HPDE6-E6E7 (cell line): ENCODE measurements around the gene VWA8.
A peak's percentile ranks its signal among the peaks of the same experiment; 100 is the strongest.
"Not testable (repeated sequence)": the region's sequence is repeated elsewhere in the genome, so short reads cannot be mapped to it uniquely, and the experiment has no call there.

Source experiments
- DNase-seq: peaks from one replicate; pipeline ENCODE4 v3.0.0; 2011; ENCODE audit warnings: missing footprints; ENCODE audit errors: extremely low spot score

The VWA8 gene

DNA sequence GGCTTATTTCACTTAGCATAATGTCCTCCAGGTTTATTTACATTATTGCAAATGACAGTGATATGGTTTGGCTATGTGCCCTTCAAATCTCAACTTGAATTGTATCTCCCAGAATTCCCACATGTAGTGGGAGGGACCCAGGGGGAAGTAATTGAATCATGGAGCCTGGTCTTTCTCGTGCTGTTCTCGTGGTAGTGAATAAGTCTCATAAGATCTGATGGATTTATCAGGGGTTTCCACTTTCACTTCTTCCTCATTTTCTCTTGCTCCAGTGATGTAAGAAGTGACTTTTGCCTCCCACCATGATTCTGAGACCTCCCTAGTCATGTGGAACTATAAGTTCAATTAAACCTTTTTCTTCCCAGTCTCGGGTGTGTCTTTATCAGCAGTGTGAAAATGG, 109.6 kb downstream of the VWA8 start:
- no peak for DNase-seq

DNA sequence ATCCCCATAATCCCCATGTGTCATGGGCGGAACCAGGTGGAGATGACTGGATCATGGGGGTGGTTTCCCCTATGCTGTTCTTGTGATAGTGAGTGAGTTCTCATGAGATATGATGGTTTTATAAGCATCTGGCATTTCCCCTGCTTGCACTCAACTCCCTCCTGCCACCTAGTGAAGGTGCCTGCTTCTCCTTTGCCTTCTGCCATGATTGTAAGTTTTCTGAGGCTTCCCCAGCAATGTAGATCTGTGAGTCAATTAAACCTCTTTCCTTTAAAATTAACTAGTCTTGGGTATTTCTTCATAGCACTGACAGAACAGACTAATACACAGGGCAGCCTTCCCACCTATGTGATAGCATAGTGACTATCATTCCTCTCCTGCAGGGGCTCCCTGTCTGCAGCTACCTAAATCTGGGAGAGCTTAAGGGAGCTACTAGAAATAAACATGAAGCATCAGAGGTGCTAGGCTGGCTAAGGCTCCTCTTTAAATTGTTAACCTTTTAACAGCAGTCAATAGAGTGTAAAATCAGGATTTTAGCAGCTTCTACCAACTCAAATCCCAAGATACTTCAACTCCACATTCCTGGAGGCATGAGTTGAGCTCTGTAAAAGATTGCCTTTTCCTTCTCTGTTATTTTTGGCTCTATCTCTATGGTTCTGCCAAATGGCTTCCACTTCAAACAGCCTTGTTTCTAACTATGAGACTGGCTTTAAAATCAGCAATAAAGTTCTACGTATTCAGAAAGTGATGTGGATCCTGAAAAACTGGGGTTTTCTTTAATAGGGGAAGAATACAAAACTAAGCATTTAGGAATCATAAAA, 112.3 kb downstream of the VWA8 start:
- no peak for DNase-seq

DNA sequence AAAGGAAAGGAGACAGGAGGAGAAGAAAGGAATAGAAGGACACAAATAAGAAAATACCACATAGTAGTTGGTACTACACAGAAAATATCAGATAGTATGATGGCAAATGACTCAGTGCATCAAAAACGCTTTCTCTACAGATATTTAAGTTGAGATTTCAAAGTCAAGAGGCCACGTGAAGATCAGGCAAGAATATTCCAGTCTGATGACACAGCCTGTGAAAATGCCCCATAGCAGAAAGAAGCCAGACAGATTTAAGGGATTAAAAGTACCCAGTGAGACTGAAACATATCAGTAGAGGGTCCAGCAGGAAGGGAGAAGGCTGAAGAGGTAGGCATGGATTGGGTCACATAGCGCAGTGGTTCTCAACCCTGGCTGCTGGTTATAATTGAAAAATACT, 113.7 kb downstream of the VWA8 start:
- no peak for DNase-seq

DNA sequence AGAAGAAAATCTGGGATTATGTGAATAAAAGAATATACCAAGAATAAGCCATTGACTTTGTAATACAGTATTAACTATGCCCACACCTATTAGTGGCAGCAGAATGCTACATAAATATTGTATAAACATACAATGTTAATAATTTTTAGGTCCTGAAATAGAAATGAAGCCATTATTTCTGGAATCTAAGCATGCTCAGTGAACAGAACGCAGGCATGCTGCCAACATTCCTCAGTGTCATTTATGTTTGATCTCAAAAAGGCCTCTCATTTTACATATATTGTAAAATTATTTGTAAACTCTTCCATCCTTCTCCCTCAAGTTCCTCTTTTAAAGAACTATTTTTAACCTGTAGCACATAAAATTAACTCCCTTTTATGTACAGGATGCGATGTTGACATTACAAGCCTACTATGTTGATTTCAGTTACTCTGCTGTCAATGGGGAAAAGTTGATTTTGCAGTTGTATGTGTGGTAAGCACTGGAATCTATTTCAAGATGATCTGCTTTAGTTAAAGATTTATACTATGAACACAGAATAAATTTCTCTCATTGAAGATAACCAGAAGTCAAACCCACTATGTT, 118.8 kb downstream of the VWA8 start:
- DNase-seq, result no peak

DNA sequence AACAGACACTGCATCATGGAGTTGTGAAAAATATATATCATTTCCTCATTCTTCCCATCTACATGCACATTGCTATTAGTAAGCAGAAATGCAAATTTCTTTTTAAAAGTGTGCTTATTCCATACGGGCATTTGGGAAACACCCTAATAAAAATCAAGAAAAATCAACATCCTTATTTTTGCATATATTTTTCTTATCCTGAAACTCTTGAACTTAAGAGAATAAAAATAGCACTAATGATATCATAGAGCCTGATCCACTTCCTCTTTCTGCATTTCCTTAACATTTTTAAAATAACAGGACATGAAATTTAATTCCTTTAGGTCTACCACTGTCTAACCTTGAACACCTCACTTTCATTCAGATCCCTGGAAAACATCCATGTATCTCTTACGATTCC, 123.3 kb downstream of the VWA8 start:
- DNase-seq, result no peak

DNA sequence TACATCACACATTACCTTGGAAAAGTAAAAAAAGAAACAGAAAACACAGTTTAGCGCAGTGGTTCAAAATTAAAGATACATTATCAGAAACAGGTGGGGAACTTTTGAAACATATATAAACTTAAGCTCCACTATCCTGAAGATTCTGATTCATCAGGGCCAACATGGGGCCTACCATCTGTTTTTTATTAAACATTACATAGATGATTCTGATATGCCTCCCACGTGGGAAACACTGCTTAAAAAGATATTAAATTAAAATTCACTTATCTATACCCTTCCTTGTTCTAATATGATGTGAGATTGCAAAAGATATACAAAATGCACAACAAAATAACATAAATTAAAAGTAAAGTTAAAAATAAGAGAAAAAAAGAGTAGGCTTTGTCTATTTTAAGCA, 125.0 kb downstream of the VWA8 start:
- DNase-seq, result no peak

DNA sequence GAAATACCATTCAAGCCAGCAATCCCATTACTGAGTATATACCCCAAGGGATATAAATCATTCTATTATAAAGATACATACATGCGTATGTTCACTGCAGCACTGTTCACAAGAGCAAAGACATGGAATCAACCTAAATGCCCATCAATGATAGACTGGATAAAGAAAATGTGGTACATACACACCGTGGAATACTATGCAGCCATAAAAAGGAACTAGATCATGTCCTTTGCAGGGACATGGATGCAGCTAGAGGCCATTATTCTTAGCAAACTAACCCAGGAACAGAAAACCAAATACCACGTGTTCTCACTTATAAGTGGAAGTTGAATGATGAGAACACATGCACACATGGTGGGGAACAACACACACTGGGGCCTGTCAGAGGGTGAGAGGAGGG, 126.2 kb downstream of the VWA8 start:
- DNase-seq, result not testable (repeated sequence)

DNA sequence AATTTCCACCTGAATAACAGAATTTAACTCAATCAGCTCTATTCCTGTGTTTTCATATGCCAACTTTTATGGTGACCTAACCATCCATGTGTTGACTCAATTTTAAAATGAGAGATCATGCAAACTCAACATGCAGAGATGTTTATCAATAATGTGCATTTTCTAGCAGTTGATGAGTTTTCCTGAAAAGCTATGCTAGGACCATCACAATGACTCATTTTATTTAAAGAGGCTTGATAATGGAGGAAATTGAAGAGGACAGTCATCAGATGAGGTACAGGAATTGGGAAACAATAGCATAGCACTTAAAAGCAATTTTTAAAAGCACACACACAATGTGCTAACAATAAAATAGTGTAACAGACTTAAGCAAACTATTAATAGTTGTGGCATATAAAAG, 127.1 kb downstream of the VWA8 start:
- no peak for DNase-seq

DNA sequence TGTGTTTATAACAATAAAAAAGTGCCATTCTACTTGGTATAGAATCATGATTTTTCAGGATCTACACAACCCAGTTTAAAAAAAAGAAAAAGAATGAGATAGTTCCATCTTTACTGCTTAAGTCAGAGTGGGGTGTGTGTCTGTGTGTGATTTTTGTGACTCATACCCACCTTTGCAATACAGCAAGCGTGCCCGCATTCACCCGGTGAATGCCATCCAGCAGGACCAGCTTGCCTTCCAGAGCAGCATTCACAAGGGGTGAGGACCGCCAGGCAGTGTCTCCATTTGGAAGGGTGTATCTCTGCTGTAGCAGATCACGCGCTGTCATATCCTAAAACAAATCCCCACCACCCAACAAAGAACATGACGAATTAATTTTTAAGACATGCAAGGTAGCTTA, 127.7 kb downstream of the VWA8 start:
- DNase-seq, result no peak

DNA sequence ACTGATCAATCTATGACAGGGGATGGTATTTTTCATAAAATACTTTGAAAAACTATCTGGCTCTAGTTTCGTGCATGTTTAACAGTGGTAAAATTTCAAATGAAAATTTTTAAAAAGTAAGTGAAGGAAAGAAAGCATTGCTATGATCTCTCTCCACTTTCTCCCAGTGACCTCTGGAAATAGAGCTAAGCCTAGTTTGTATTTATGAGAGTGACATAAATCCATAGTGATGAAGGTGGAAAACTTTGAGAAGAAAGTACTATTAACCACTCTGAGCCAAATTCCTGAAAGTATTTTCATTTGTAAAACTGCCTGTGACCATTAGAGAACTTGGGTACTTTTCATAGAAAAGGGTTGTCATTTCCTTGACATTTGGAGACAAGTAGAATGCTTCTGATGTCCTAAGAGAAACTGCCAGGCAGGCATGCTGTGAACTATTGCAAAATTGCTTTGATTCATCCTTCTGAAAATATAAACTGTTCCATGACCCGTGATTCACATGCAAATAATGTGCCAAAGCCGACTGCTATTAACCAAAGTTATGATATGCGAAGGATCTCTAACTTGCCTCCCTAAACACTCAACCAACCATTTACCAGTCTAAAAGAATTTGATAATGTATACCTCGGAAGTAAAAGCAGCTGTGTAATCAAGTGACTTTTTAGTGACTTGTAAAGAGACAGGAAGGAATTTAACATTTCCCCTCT, 133.2 kb downstream of the VWA8 start:
- DNase-seq, result peak; percentile 7

DNA sequence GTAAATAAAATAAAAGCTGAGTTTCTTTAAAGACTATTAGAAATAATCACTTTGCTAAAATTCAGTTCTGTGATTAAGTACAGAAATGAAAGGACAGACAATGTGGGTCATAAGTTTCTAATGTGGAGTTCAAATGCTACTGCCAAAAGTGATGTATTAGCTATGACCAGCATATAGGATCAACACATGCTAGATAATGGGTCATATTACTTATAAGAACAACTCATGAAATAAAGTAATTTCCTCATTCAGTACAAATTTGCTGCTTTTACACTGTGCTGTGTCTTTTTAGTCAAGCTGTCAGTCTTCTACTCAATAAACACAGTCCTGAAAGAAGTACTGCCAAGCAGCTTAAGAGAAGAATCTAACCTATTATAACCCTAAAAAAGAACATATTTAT, 135.2 kb downstream of the VWA8 start:
- no peak for DNase-seq

DNA sequence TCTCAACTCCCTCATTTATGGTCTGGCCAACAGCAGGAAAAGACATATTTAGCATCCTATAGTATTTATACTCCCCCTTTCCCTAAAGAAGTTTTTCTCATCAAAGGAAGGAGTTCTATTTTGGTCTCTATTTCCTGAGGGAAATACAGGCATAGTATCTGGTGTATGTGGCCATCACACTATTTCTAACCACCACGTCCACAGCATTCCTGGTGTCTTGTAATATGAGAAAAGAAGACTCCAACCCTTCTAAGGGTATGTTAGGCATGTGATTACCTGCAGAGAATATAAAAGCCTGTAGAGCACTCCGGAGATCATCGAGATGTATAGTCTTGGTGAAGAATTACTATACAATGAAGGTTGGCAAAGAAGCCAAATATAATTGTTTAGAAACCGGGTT, 137.4 kb downstream of the VWA8 start:
- DNase-seq, result no peak

DNA sequence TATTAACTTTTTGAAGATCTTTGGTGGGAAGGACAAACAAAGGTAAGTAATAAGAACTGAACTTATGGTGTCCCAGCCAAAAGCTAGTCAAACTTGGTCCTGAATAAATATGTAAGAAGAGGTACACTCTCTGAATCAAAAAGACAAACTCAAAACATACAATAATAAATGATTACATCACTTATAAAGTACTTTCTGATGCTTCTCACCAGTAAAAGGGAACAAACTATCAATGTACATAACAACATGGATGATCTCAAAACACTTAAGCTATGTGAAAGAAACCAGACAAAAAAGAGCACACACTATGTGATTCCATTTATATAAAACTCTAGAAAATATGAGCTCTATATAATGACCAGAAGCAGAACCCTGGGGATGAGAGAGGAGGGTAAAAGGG, 138.3 kb downstream of the VWA8 start:
- DNase-seq, result no peak

DNA sequence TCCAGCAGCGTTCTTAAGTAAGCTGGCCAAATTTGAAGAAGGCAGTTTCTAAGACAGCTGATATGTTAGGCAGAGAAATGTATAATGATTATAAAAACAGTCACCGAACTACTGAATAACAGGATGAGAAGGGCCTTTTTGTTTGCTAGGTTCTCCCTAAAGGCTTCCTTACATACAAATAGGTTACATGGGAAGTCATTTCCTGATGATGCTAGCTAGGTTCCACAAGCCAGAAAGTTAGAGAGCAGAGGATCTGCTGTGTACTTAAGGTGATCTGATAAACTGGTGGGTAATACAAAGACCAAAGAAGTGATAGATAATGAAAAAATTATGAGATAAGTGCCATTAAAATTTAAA, 139.7 kb downstream of the VWA8 start:
- DNase-seq, result no peak

DNA sequence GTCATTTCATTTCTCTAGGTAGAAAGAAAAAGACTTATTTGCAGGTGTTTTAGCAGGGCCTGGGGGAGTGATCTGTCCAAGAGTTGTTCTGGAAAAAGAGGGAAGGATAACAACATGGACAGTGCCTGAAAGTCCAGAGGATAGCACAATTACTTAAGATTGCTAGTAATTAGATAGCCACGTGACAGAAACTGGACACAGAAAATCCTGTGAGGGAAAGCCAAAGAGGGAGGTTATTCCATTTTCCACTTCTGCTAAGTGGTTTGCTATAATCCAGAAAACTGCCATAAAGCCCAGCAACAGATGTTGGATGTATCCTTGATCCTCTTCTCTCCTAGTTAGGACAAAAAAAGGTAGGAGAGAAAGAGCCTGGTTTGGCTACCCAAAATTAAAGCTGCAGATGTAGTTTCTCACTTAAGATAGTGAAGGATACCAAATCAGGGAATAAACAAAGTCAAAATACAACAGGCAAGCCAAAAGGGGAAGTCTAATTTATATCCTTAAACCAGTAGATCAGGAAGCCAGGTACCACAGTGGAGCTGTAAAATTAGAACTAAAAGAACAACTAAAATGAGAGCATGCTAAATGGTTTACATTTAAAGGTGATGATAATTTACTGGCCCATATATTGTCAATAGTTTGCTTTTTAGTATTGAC, 140.2 kb downstream of the VWA8 start:
- no peak for DNase-seq

DNA sequence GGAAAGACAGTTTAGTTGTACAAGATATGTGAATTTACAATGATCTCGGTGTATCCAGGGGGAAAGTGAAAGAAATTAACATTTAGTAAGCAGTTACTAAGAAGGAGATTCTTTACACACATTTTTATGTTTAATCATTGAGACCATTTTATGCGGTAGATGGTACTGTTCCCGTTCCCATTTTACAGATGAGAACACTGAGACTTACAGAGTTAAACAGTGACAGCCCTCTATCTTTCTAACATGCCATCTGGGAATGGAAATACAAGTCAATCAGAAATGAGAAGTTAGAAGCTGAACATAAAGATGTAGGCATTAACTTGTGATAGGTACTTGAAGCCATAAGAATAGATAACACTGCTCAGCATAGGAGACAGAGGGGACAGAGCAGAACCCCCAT, 144.9 kb downstream of the VWA8 start:
- no peak for DNase-seq

DNA sequence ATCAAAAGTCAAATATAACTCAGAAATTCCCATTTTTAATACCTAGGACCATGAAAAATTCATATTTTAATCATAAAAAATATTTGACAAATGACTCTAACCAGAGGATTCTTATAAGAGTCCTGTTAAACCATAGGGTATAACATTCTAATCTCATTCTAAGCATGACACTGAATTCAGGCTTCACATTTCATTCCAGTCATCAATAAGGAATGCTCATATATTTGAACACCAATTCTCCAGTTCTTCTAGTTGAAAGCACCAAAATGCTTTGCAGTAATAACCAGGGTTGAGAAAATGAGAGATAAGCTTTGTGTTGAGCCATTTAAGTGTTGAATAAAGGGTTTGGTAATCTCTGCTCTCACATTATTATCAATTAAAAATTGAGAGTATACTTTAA, 147.5 kb downstream of the VWA8 start:
- no peak for DNase-seq

DNA sequence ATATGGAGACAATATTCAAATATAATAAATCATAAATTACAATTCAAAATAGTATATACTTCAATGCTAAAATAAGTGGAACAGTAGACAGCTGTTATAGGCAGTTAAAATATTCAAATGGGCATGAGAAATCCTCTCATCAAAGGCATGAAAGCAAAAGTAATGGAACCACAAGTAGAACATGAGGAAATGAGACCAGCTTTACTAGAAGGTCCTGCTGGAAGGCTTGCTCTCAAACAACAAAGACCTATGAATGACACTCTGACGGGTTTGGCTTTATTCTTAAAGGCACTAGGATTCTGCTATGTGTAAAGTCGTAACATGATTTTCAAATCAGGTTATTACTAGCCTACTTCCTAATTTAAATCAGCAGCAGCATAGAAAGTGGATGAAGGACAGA, 148.1 kb downstream of the VWA8 start:
- no peak for DNase-seq

DNA sequence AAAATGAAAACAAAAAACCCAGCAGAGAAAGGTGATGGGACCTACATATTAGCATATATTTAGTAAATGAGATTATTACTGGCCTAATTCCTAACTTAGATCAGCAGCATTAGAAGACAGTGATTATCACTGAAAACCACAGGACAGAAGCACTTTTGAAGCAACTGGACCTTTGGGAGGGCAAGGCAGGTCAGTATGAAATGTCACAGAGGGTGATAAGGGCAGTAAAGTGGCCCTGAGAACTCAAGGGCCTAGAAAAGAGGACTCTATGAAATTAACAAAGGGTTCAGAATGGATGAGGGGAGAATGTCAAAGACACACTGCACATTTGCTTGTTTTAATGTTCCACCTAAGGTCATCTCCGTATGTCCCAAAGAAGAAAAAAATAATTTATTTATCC, 148.7 kb downstream of the VWA8 start:
- DNase-seq, result no peak

DNA sequence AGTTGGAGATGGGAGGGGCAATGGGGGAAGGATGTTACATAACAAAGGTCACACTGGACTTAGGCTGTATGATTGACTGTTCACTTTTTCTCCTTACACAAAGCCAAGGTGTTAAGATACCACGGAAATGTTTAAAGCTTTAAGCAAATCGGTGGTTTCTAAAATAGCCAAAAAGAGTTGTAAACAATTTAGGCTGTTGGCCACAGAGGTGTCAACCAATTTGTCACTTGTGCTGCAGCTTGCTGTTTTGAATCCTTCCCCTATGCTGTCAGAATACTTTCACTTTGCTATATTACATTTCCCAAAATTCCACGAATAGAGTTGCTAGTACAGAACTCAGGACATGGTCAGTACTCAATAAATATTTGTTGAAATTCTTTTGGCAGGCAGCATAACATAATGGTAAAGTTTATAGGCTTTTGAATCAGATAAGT, 149.3 kb downstream of the VWA8 start:
- DNase-seq, result no peak

DNA sequence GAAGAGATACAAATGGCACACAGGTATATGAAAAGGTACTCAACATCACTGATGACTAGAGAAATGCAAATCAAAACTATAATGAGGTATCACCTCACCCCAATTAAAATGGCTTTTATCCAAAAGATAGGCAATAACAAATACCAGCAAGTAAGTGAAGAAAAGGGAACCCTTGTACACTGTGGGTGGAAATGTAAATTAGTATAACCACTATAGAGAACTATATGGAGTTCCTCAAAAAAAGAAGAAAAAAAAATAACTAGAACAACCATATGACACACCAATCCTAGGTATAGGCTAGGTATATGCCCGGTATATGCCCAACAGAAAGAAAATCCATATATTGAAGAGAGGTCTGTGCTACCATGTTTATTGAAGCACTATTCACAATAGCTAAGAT, 150.9 kb downstream of the VWA8 start:
- DNase-seq, result no peak

DNA sequence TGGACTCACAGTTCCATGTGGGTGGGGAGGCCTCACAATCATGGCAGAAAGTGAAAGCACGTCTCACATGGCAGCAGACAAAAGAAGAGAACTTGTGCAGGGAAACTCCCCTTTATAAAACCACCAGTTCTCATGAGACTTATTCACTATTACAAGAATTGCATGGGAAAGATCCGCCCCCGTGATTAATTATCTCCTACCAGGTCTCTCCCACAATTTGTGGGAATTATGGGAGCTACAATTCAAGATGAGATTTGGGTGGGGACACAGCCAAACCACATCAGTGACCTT, 157.5 kb downstream of the VWA8 start:
- DNase-seq, result not testable (repeated sequence)
